ENCODE measurements around the gene CDK6.

Gene CDK6

DNA sequence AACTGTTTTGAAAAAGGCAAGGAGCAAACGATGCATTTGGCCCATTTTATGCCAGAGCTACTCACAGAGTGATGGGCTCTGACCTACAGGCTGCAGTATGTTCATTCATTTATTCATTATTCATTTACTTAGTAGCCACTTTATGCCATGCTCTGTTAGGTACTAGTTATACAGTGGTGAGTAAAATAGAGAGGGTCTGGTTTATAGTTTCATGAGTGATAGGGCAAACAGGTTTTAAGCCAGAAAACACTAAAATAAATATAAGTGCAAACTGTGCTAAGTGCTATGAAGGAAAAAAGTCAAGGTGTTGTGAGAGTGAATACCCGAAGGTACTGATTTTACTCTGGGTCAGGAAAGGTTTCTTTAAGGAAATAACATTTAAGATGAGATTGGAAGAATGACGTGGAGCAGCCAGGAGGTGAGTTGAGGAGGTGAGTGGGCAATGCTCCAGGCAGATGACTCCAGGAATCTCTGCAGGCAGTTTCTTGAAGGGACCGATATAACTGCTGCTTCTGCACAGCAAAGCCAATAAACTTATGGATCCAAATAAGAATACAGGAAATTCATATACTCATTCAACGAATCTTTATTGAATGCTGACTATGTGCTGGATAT is 189.3 kb downstream of the CDK6 start:
- DNase-seq (ENCODE audit: low read depth, low spot score) = no peak

DNA sequence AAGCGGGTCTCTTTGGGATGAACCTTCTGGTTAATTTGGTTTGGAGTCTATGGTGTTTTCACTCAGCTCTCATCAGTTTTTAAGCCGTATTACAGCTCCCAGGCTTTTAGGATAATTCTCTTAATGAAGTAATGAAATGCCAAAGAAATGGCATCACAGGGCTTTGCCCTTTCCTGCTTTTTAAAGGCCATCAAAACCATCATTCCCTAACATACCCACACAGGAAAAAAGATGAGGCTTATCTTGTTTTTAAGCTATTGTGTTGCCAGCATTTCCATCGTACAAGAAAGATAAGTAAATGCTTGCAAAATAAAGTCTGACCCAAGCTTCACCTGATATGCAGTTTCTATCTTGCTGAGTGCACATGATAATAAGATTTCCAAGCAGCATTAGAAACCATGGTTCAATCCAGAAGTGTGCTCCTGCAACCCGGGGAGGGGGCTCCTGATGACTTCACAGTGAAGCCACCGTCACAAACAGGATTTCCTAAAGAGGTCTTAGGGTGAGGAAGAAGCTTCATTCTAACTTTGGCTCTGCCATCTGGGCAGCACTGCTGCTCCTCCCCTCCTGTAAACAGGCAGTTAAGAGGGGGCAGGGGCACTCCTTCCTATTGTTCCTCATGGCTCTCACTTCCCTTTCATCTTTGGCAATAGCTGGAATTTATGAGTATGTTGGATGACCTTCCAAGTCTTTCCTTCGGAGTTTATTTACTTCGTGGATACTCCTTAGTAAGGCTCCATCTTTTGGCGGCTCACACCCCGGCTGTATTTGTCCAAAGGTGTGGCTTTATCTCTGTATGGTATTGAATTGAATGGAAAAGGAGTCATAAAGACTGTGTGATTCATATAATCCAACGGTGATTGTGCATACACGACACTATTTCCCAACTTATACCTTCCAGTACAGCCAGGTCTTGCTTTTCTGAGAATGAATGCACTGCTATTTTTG is 191.0 kb downstream of the CDK6 start:
- DNase-seq (ENCODE audit: low read depth, low spot score) = no peak

GRCh38 chr7:92644406-92645113 is 191.8 kb downstream of the CDK6 start:
- no peak for DNase-seq (ENCODE audit: low read depth, low spot score)

DNA sequence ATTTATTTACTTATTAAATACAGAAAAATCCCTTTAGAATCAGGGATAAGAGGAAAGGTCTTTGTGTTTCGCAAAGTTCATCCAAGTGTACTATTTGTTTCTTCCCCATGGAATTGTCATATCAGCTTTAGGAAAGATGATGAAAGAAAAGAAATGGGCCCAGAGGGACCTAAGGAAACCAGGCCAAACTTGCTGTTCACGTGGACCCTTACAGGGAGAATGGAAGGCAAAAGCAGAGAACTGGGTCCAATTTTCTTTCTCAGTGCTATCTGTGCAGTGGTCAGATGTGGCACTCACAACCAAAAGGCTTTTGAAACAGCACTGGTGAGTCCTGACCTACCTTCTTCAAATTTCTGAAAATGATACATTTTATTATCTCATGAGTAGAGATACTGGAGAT is 192.6 kb downstream of the CDK6 start:
- DNase-seq (ENCODE audit: low read depth, low spot score) = no peak

DNA sequence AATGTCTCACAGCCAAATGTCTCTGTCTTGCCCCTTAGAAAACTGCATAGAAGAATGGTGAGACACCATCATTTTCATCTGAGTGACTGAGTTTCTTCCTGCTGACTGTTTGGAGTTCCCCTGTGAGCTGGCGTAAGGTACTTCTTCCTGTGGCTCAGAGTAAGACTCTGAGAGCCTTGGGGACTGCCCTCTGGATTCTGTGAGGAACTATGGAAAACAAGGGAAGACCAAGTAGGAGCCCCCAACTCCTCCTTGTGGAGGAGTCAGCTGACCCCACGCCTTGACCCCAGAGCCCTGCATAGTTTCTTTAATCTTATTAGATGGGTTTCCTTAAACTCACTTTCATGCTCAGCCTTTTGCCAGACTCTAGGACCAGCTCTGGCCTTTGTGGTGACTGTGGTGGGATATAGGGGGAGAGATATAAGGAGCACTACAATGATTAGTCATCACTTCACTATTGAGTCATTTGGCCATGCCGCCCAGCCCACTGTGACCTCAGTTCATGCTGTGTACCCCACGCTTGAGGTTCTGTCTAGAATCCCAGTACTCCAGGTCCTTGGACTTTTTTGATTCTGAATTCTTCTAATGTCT is 194.4 kb downstream of the CDK6 start:
- no peak for DNase-seq (ENCODE audit: low read depth, low spot score)

DNA sequence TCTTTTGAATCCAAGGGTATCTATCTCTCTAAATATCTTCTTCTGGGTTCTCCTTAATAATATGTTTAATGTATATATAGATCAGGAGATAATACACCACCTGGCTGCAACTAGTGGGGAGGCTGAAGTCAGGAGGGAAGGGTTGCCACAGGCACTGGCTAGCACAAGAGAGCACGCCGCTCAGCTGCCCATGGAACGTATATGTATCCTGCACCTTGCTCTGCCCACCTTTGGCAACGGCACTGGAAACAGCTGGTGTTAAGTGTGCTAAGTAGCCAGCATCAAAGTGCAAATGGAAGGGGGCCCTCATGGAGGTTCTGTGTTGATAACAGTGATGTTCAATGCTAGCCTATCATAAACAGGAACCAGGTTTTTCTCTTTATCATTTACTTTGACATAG is 196.4 kb downstream of the CDK6 start:
- no peak for DNase-seq (ENCODE audit: low read depth, low spot score)

GRCh38 chr7:92639213-92639896 is 197.0 kb downstream of the CDK6 start:
- no peak for DNase-seq (ENCODE audit: low read depth, low spot score)

DNA sequence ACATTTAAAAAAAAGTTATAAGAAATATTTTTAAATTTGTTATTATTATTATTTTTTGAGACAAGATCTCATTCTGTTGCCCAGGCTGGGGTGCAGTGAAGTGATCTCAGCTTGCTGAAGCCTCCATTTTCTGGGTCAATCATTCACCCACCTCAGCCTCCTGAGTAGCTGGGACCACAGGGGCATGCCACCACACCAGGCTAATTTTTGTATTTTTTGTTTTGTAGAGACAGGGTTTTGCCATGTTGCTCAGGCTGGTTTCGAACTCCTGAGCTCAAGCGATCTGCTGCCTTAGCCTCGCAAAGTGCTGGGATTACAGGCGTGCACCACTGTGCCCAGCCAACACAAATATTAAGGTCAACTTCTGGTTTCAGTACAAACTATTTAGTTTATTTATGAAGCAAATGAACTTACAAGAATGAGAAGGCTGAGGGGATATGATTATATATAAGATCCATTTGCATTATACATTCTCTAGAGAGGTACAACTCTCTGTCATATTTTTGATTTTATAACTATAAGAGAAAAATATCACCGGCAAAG is 200.3 kb downstream of the CDK6 start:
- DNase-seq (ENCODE audit: low read depth, low spot score) = no peak

DNA sequence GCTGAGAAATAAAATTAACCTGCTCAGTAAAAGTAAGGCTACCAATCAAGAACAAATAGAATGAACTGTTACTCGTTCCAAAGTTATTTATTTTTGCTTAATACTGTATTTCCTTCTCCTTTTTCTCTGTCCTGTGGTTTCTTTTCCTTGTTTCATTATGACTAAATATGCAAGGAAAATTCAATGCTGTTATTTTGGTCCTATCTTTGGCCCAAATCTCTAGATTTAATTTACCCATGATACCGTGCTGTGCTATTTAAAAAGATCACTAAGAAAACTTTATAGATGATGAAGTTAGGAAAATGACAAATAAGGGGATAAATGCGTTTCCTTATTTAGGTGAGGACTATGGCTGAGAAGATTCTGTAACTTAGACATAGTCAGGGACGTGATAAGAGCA is 200.8 kb downstream of the CDK6 start:
- DNase-seq (ENCODE audit: low read depth, low spot score) = no peak

GRCh38 chr7:92634924-92635519 is 201.4 kb downstream of the CDK6 start:
- peak; percentile 61 for DNase-seq (ENCODE audit: low read depth, low spot score)

DNA sequence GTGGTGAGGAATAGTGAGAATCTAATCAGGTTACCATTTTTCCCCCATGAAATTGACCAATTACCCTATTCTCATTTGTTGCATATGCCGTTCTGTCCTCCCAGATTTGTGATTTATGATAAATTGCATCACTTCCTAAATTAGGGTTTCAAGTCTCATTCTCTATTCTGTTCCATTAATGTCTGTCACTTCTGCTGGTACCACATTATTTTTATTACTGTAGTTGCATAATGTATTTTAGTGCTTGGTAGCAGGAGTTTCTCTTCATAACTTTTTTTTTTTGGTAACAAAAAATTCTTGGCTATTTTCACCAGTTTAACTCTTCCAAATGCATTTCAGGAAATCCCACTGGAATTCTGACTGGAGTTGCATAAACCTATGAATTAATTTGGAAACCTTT is 202.2 kb downstream of the CDK6 start:
- DNase-seq (ENCODE audit: low read depth, low spot score) = no peak

DNA sequence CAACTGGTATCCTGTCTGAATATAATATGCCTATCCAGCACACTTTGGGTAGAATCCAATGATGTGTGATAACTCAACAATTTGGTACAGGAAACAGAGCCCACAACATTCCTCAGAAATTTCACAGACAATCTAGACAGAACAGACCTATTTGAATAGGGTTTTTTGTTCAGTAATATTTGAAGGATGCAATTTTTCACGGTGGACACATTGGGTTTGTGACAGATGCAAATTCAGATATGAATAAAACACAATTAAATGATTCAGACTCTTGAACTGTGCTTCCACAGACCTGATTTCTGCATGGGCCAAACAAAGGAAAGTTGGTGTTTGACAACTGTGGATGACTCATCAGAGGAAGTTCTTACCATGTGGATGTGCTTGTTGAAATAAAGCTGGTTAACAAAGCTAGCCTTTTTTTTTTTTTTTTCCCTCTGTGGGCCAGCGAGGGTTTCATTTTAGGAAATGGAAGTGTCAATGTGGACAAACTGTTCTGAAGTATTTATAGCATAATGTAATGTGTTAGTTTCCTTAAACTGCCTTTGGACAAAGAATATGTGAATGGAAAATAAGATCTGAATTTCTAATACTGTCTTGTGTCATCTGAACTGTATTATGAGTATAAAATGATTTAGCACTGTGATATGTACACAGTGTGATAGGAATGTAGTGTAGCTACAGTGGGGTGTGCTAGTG is 203.0 kb downstream of the CDK6 start:
- DNase-seq (ENCODE audit: low read depth, low spot score) = peak; percentile 61

- no peak for DNase-seq (ENCODE audit: low read depth, low spot score)
Measured at GRCh38 chr7:92632791-92633190, 203.6 kb downstream of the CDK6 start.

- no peak for DNase-seq (ENCODE audit: low read depth, low spot score)
Measured at GRCh38 chr7:92631850-92632487, 204.4 kb downstream of the CDK6 start.

- DNase-seq (ENCODE audit: low read depth, low spot score) = no peak
Measured at GRCh38 chr7:92631067-92631849, 205.1 kb downstream of the CDK6 start.

- no peak for DNase-seq (ENCODE audit: low read depth, low spot score)
Measured at GRCh38 chr7:92629779-92630178, 206.6 kb downstream of the CDK6 start.

- DNase-seq (ENCODE audit: low read depth, low spot score) = no peak
Measured at GRCh38 chr7:92627956-92628355, 208.4 kb downstream of the CDK6 start.

DNA sequence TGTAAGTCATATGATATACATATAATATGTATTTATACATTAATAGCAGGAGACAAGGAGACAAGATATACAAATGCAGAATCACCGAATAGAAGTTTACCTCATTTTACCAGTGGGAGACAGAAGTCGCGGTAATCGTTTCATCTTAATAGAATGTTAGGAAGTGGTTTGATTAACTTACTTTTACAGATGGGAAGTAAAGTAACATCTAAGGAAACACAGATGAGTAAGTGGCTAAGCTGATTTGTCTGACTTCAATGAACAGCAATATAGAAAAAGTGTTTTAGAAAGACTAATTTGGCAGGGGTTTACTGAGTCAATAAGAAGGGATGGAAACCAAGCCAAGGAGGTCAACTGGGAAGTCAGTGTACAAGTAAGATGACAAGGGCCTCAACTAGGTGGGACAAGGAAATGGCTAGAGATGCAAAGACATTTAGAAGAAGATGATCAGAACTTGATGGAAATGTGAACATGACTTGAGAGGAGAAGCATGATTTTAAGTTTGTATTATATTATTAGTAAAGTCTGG is 210.0 kb downstream of the CDK6 start:
- no peak for DNase-seq (ENCODE audit: low read depth, low spot score)

GRCh38 chr7:92625617-92626016 is 210.8 kb downstream of the CDK6 start:
- no peak for DNase-seq (ENCODE audit: low read depth, low spot score)

Measured in brain pericyte (primary cell).